K562 (cell line): ENCODE measurements around the gene ATXN3. TPM values are rescaled to one million over a fixed set of nuclear protein-coding genes. Genes with fewer than 3 reads are reported as not detected.

Source experiments
- ATAC-seq: fragments of 200-7000 bp; cut with Tn5 transposase; 3 replicates; pipeline ENCODE4 v1.9.1; 2020; ENCODE audit warnings: moderate library complexity
- BruUV-seq: library from RNA; stranded (reverse); fragments of 400-500 nt; replicated peaks from 2 replicates; lab custom pipeline; 2021; lab: Mats Ljungman, UMichigan
- CTCF ChIA-PET: fragments of 300-600 bp; formaldehyde crosslinking; extraction: SDS; loops from one replicate; lab custom pipeline; 2021; ENCODE audit warnings: low intra/inter-chr PET ratio; lab: Yijun Ruan, JAX
- POLR2A ChIA-PET: fragments of 300-600, 350-650 bp; sonication (Branson Sonifier 250); formaldehyde crosslinking; extraction: SDS; loops from one replicate; lab custom pipeline; 2021; ENCODE audit warnings: antibody characterized with exemption, inconsistent platforms; lab: Yijun Ruan, JAX
- DNase-seq, 4 experiments: peaks; one replicate each; pipeline versions ENCODE4 v3.0.0 to v3.0.0-alpha.2; 2011 to 2018; ENCODE audit warnings: low spot score in 3 of 4, mixed read lengths in 3 of 4; ENCODE audit errors: extremely low read depth in 1 of 4
- FAIRE-seq: peaks from 2 replicates; lab custom pipeline; 2011; peaks lifted over from hg19 to GRCh38; lab: Jason Lieb, UNC
- H2AFZ ChIP-seq: 2 replicates; pipeline ENCODE4 v1.6.0; 2011; ENCODE audit warnings: low read depth, low read length, control low read depth, inconsistent platforms
- H3K27ac ChIP-seq: fragments of 200-600 bp; 3 replicates; pipeline ENCODE4 v1.8.0; 2011; ENCODE audit warnings: low read depth, mild to moderate bottlenecking, control low read depth, inconsistent platforms, low read length, moderate library complexity, mixed read lengths; ENCODE audit errors: extremely low read depth
- H3K27me3 ChIP-seq, 2 experiments: fragments of 300-600 bp in 1 of 2; 2 replicates in 1 of 2; 3 replicates in 1 of 2; pipeline versions ENCODE4 v1.6.0 to v1.8.0; 2011; ENCODE audit warnings: inconsistent platforms in 2 of 2, low read length in 2 of 2, mild to moderate bottlenecking in 1 of 2, mixed read lengths in 1 of 2, moderate library complexity in 1 of 2; ENCODE audit not compliant: control insufficient read depth in 2 of 2, insufficient read depth in 2 of 2
- H3K36me3 ChIP-seq: fragments of 300-600 bp; 3 replicates; pipeline ENCODE4 v1.8.0; 2011; ENCODE audit warnings: mild to moderate bottlenecking, low read length, inconsistent platforms; ENCODE audit not compliant: control insufficient read depth, insufficient read depth
- H3K4me1 ChIP-seq, 2 experiments: fragments of 200-600 bp in 1 of 2; replicated peaks in 1 of 2; 2 replicates in 1 of 2; 3 replicates in 1 of 2; pipeline versions ENCODE4 v1.5.1 to v1.8.0; 2011; ENCODE audit warnings: inconsistent platforms in 2 of 2, low read length in 2 of 2, mild to moderate bottlenecking in 1 of 2, mixed read lengths in 1 of 2, moderate library complexity in 1 of 2; ENCODE audit not compliant: control insufficient read depth in 2 of 2, insufficient read depth in 2 of 2
- H3K4me2 ChIP-seq: 2 replicates; pipeline ENCODE4 v1.6.1; 2011; ENCODE audit warnings: low read length, control low read depth, inconsistent platforms, mixed read lengths; ENCODE audit not compliant: insufficient read depth
- H3K4me3 ChIP-seq: fragments of 200-600 bp; sonication (generic), shearing (Covaris generic); 2 replicates; pipeline ENCODE4 v1.5.1; 2016; ENCODE audit warnings: control low read depth, inconsistent platforms
- H3K79me2 ChIP-seq: fragments of 200-600 bp; 3 replicates; pipeline ENCODE4 v1.8.0; 2011; ENCODE audit warnings: low read length, inconsistent platforms; ENCODE audit not compliant: control insufficient read depth, insufficient read depth
- H3K9ac ChIP-seq, 2 experiments: 2 replicates each; pipeline versions ENCODE4 v1.6.0 to v1.6.1; 2011; ENCODE audit warnings: low read depth in 2 of 2, low read length in 2 of 2, control low read depth in 1 of 2, inconsistent platforms in 1 of 2, mild to moderate bottlenecking in 1 of 2, mixed read lengths in 1 of 2; ENCODE audit not compliant: insufficient read depth in 1 of 2
- H3K9me1 ChIP-seq: one replicate; pipeline ENCODE4 v1.6.0; 2011; ENCODE audit warnings: inconsistent platforms, mild to moderate bottlenecking, low read length, moderate library complexity; ENCODE audit not compliant: control insufficient read depth, insufficient read depth
- H3K9me3 ChIP-seq: replicated peaks from 2 replicates; pipeline ENCODE4 v1.5.1; 2011; ENCODE audit warnings: low read depth, low read length, inconsistent platforms; ENCODE audit not compliant: control insufficient read depth, insufficient read depth
- H4K20me1 ChIP-seq: replicated peaks from 2 replicates; pipeline ENCODE4 v1.6.1; 2011; ENCODE audit warnings: low read length, inconsistent platforms, mixed read lengths; ENCODE audit not compliant: control insufficient read depth, insufficient read depth
- HNRNPUL1 ChIP-seq: fragments of 200-400 bp; formaldehyde crosslinking; IDR thresholded peaks from 2 replicates; pipeline ENCODE4 v1.6.1; 2017; ENCODE audit warnings: low read length
- NFIC ChIP-seq: fragments of 450-650 bp; IDR thresholded peaks from 2 replicates; pipeline ENCODE4 v1.6.1; 2017; ENCODE audit warnings: mild to moderate bottlenecking, inconsistent platforms
- ZC3H4 ChIP-seq: sonication (generic); formaldehyde crosslinking; IDR thresholded peaks from 2 replicates; pipeline ENCODE4 v1.9.0; 2021; ENCODE audit warnings: missing genetic modification reagents, borderline replicate concordance
- WGBS: fragments of 100-300 bp; shearing (Covaris generic); methylation state at CpG from one replicate; pipeline ENCODE4 v1.1.6; 2016; ENCODE audit warnings: low coverage, mixed read lengths; ENCODE audit not compliant: insufficient coverage; ENCODE audit errors: missing lambda C conversion rate; 5-methylcytosine and 5-hydroxymethylcytosine counted together
- in situ Hi-C: fragments of 300-500 bp; cut with MboI; formaldehyde crosslinking; loops from 4 replicates; pipeline ENCODE4 v1.15.0; 2018; ENCODE audit warnings: inconsistent platforms, mixed read lengths
- intact Hi-C: fragments of 100-400 bp; cut with micrococcal nuclease; formaldehyde crosslinking; loops from 2 replicates; pipeline ENCODE4 v1.14.2; 2022
- polyA plus RNA-seq, 8 experiments: library from polyadenylated mRNA; depleted of rRNA in 4 of 8; stranded (reverse) in 5 of 8; unstranded in 3 of 8; fragments of >200 nt; fragmentation: Nextera tagmentation in 2 of 8; fragmentation: Illumina TruSeq in 1 of 8; extraction: Ambion mirVana in 2 of 8; extraction: Trizol in 1 of 8; gene quantifications; 2 replicates each; pipeline versions ENCODE4 v1.2.1 to v1.2.3, GENCODE V29; 2011 to 2014; ENCODE audit warnings: inconsistent platforms in 1 of 8, missing spikeins in 1 of 8
- total RNA-seq, 7 experiments: library from RNA; depleted of rRNA in 6 of 7; stranded (reverse); fragments of >200 nt in 6 of 7; fragmentation: Illumina TruSeq in 2 of 7; extraction: Trizol in 2 of 7; gene quantifications; 2 replicates each; pipeline versions ENCODE4 v1.2.1 to v1.2.3, GENCODE V29; 2011 to 2021; ENCODE audit warnings: low replicate concordance in 1 of 7
- TF ChIP-seq, protein P1 (sequence below), 2 experiments: fragments of 450-650 bp; conservative IDR thresholded peaks; 2 replicates each; pipeline ENCODE4 v1.6.1; 2017; ENCODE audit warnings: mild to moderate bottlenecking in 2 of 2, moderate library complexity in 2 of 2
- TF ChIP-seq, protein P2 (sequence below): fragments of 250-450 bp; sonication (Bioruptor Pico); IDR thresholded peaks from 2 replicates; pipeline ENCODE4 v1.5.0; 2020; ENCODE audit warnings: mild to moderate bottlenecking

The ATXN3 gene
- total and polyA plus RNA-seq, 9 of the 15 experiments (the other 6 are each of a cell fraction or from before 2014, with no cell fraction given) = 11.3 to 25.0 (median 14.6) TPM

DNA sequence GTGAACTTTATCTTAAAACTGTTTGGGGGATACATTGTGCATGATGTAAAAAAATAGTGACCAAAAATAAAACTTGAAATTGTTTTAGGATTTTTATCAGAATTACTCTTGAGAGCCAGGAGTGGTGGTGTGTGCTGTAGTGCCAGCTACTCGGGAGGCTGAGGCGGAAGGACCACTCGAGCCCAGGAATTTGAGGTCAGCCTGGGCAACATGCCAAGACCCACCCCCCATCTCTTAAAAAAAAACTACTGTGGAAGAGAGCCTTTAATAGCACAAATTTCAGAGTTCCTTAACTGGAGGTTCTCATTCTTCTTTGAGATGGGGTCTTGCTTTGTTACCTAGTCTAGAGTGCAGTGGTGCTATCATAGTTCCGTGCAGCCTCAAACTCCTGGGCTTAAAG, 36.9 kb upstream of the ATXN3 start:
- POLR2A ChIA-PET = no interaction called here
- in situ Hi-C loops = no loop called here

More for the DNA sequence above, 36.9 kb upstream of the ATXN3 start:
- Histone ChIP-seq H3K79me2 (no peaks in the 10 kb centered on the region), H3K4me2 (no peak overlapping the region), H3K9ac (no peak overlapping the region), H3K27me3 (no peaks in the 10 kb centered on the region), H3K9me1 (no peaks in the 10 kb centered on the region), H3K4me1 (peaks cover 0 to 2% of the 10 kb centered on the region in 2 experiments; a peak in 2 of 5 replicates), H2AFZ (no peak overlapping the region), H3K4me3 (no peak overlapping the region), H4K20me1 (no peaks in the 10 kb centered on the region), H3K27ac (no peak overlapping the region), H3K36me3 (peaks cover 75% of the 10 kb centered on the region), H3K9me3 (no peaks in the 10 kb centered on the region)
- DNase-seq = no peak
- CTCF ChIA-PET = no interaction called here
- no peak for FAIRE-seq
- no TSS peak for BruUV-seq
- 81% methylated on average over 4 of the region's 4 CpGs for WGBS
- intact Hi-C loops = no loop called here
- no peak for ATAC-seq
- TF ChIP-seq ZC3H4 (CRISPR knock-in tag) (no peak), NFIC (peak; percentile 69), HNRNPUL1 (no peak)
- TF ChIP-seq, protein P1, sequence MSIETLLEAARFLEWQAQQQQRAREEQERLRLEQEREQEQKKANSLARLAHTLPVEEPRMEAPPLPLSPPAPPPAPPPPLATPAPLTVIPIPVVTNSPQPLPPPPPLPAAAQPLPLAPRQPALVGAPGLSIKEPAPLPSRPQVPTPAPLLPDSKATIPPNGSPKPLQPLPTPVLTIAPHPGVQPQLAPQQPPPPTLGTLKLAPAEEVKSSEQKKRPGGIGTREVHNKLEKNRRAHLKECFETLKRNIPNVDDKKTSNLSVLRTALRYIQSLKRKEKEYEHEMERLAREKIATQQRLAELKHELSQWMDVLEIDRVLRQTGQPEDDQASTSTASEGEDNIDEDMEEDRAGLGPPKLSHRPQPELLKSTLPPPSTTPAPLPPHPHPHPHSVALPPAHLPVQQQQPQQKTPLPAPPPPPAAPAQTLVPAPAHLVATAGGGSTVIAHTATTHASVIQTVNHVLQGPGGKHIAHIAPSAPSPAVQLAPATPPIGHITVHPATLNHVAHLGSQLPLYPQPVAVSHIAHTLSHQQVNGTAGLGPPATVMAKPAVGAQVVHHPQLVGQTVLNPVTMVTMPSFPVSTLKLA (conservative IDR thresholded peaks at IDR 0.05) = no peak
- TF ChIP-seq, protein P2, sequence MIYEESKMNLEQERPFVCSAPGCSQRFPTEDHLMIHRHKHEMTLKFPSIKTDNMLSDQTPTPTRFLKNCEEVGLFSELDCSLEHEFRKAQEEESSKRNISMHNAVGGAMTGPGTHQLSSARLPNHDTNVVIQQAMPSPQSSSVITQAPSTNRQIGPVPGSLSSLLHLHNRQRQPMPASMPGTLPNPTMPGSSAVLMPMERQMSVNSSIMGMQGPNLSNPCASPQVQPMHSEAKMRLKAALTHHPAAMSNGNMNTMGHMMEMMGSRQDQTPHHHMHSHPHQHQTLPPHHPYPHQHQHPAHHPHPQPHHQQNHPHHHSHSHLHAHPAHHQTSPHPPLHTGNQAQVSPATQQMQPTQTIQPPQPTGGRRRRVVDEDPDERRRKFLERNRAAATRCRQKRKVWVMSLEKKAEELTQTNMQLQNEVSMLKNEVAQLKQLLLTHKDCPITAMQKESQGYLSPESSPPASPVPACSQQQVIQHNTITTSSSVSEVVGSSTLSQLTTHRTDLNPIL = no peak
- TF ChIP-seq, all 486 proteins: peak for 1
